Activated CD4-positive, CD25-positive, alpha-beta regulatory T cell treated with anti-CD3 and anti-CD28 coated beads, Interleukin-2, amount 50 U/mL, for 72 hours (primary cell): ENCODE data around the gene HAVCR2.
A peak's percentile ranks its signal among the peaks of the same experiment; 100 is the strongest.

Source experiments
- DNase-seq: peaks from one replicate; pipeline ENCODE4 v3.0.0; 2021

HAVCR2 gene

GRCh38 chr5:157108976-157109375, at the start of gene HAVCR2:
HAVCR2 (minus strand) TSS chr5:157109044; CDS start chr5:157108983, 61 bp downstream.
- peak; percentile 48 for DNase-seq

- no peak for DNase-seq
Observed at GRCh38 chr5:157157293-157157891, 48.5 kb upstream of the HAVCR2 start.

GRCh38 chr5:157155297-157155696, 46.5 kb upstream of the HAVCR2 start:
- DNase-seq = no peak

GRCh38 chr5:157150995-157151394, 42.2 kb upstream of the HAVCR2 start:
- no peak for DNase-seq

- peak; percentile 72 for DNase-seq
Observed at GRCh38 chr5:157148734-157149615, 40.1 kb upstream of the HAVCR2 start.

GRCh38 chr5:157143127-157143971, 34.5 kb upstream of the HAVCR2 start:
- peak; percentile 44 for DNase-seq

GRCh38 chr5:157142317-157143126, 33.7 kb upstream of the HAVCR2 start, which contains the start of gene MED7:
MED7 (minus strand) TSS chr5:157142865; CDS start chr5:157139431, 3,434 bp downstream.
- peak; percentile 84 for DNase-seq

- DNase-seq = no peak
Observed at GRCh38 chr5:157137691-157138090, 28.8 kb upstream of the HAVCR2 start.

GRCh38 chr5:157132281-157132612, 23.4 kb upstream of the HAVCR2 start:
- no peak for DNase-seq

- DNase-seq = no peak
Observed at GRCh38 chr5:157130925-157131324, 22.1 kb upstream of the HAVCR2 start.

- no peak for DNase-seq
Observed at GRCh38 chr5:157121709-157122108, 12.9 kb upstream of the HAVCR2 start.

GRCh38 chr5:157120102-157120501, 11.3 kb upstream of the HAVCR2 start:
- DNase-seq = no peak

- no peak for DNase-seq
Observed at GRCh38 chr5:157116483-157116954, 7.7 kb upstream of the HAVCR2 start.

- DNase-seq = no peak
Observed at GRCh38 chr5:157115502-157115901, 6.7 kb upstream of the HAVCR2 start.

- DNase-seq = no peak
Observed at GRCh38 chr5:157115012-157115411, 6.2 kb upstream of the HAVCR2 start.

- no peak for DNase-seq
Observed at GRCh38 chr5:157113002-157113401, 4.2 kb upstream of the HAVCR2 start.

- DNase-seq = no peak
Observed at GRCh38 chr5:157109744-157110143, 900 bp upstream of the HAVCR2 start.

- no peak for DNase-seq
Observed at GRCh38 chr5:157107508-157107907, 1.3 kb downstream of the HAVCR2 start.

GRCh38 chr5:157106630-157107461, 2.0 kb downstream of the HAVCR2 start:
- peak; percentile 38 for DNase-seq

GRCh38 chr5:157100140-157100679, 8.6 kb downstream of the HAVCR2 start:
- peak; percentile 33 for DNase-seq
